Measurements from ENCODE around the gene WDR27.

The WDR27 gene

GRCh38 chr6:169729961-169730360 lies 28.1 kb upstream of the WDR27 start:
- POLR2A ChIA-PET (ENCODE audit: low non-redundant PET) = no interaction called here
- no peak overlapping the region for H3K27ac ChIP-seq
- CTCF ChIA-PET = no interaction called here
- no peak for DNase-seq (ENCODE audit: low spot score)
- TF ChIP-seq CTCF (conservative IDR thresholded peaks at IDR 0.05; ENCODE audit: low read depth) = no peak

GRCh38 chr6:169726963-169727362 lies 25.1 kb upstream of the WDR27 start:
- POLR2A ChIA-PET (ENCODE audit: low non-redundant PET) = no interaction called here
- no peak overlapping the region for H3K27ac ChIP-seq

GRCh38 chr6:169726049-169726400 lies 24.2 kb upstream of the WDR27 start:
- CTCF ChIA-PET = interaction anchor here (0.6 to 0.7 kb wide), 2 partner anchors 21 to 59 kb away, joined by 3 read pairs; no protein-coding TSS in a partner anchor
- POLR2A ChIA-PET (ENCODE audit: low non-redundant PET) = no interaction called here
- TF ChIP-seq CTCF (conservative IDR thresholded peaks at IDR 0.05; ENCODE audit: low read depth) = no peak
- no peak for DNase-seq (ENCODE audit: low spot score)
- no peak overlapping the region for H3K27ac ChIP-seq

More at GRCh38 chr6:169726963-169727362, 25.1 kb upstream of the WDR27 start:
- CTCF ChIA-PET = interaction anchor here (0.6 kb wide), 1 partner anchor 53 kb away, joined by 4 read pairs; no protein-coding TSS in a partner anchor
- no peak for DNase-seq (ENCODE audit: low spot score)
- no peak for TF ChIP-seq CTCF (conservative IDR thresholded peaks at IDR 0.05; ENCODE audit: low read depth)

- ChIA-PET POLR2A (ENCODE audit: low non-redundant PET) (no interaction called here), CTCF (no interaction called here)
- TF ChIP-seq CTCF (conservative IDR thresholded peaks at IDR 0.05; ENCODE audit: low read depth) = no peak
- H3K27ac ChIP-seq = peak overlapping the region; percentile 83
- peak; percentile 39 for DNase-seq (ENCODE audit: low spot score)
These were observed 23.6 kb upstream of the WDR27 start for GRCh38 chr6:169725125-169726048.

GRCh38 chr6:169724494-169725124 lies 22.8 kb upstream of the WDR27 start, which contains the start of gene PHF10:
Gene PHF10, minus strand, starts transcription at chr6:169724500. Its CDS starts 569 bp downstream, at chr6:169723931.
- DNase-seq (ENCODE audit: low spot score) = peak; percentile 19
- no peak for TF ChIP-seq CTCF (conservative IDR thresholded peaks at IDR 0.05; ENCODE audit: low read depth)
- ChIA-PET POLR2A (ENCODE audit: low non-redundant PET) (no interaction called here), CTCF (no interaction called here)
- peak within 1 kb of the TSS; percentile 83 for H3K27ac ChIP-seq

GRCh38 chr6:169723991-169724493 lies 22.2 kb upstream of the WDR27 start:
- H3K27ac ChIP-seq = peak overlapping the region; percentile 83
- POLR2A ChIA-PET (ENCODE audit: low non-redundant PET) = no interaction called here
- DNase-seq (ENCODE audit: low spot score) = peak; percentile 26
- CTCF ChIA-PET = no interaction called here
- no peak for TF ChIP-seq CTCF (conservative IDR thresholded peaks at IDR 0.05; ENCODE audit: low read depth)
